CD4-positive, alpha-beta T cell treated with Interleukin-1 beta for 1 hour (primary cell): ENCODE results near the gene EHBP1L1.

Source experiments
- DNase-seq, 2 donors: peaks; one replicate each; pipeline ENCODE4 v3.0.0-alpha.2; 2020 to 2022

Gene EHBP1L1

DNA sequence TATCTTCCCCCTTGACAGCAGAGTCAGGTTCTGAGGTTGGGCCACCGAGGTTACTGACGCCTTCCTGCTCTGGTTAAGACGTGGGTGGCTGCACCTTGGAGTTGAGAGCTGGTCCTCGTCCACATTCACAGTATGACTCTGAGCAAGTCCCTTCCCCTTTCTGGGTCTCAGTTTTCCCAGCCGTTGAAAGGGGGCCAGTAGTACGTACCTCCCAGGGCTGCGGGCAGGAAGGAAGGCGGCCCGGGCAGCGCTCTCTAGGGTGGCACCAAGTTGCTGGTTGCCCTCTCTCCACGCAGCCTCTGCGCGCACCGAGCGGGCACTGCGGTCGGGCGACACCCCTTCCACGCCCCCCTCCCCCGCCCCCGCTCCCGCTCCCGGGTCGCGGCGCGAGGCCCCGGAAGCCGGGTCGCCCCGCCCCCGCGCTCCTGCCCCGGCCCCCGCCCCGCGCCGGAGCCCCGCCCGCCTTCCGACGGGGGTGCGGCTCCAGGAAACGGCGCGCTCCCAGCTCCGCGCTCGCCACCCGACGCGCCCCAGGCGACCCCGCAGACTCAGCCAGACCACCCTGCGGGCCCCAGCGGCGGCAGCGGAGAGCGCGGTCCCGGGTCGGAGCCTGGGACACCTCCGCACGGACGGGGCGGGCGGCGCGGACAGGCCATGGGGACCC lies at the start of gene EHBP1L1:
Gene EHBP1L1 (plus strand): TSS at position 486 of the 664 bp plus-strand sequence. CDS start 250 bp downstream, outside the sequence.
- peak; percentile 86 for DNase-seq

DNA sequence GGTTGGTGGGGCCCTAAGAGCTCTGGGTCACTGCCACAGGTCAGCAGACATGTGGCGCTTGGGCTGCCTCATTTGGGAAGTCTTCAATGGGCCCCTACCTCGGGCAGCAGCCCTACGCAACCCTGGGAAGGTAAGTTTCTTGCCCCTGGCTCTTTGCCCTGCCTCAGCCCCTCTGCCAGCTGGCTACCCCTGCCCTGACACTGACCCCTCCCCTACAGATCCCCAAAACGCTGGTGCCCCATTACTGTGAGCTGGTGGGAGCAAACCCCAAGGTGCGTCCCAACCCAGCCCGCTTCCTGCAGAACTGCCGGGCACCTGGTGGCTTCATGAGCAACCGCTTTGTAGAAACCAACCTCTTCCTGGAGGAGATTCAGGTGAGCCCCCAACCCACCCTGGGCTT lies 49.1 kb upstream of the EHBP1L1 start:
- no peak for DNase-seq

DNA sequence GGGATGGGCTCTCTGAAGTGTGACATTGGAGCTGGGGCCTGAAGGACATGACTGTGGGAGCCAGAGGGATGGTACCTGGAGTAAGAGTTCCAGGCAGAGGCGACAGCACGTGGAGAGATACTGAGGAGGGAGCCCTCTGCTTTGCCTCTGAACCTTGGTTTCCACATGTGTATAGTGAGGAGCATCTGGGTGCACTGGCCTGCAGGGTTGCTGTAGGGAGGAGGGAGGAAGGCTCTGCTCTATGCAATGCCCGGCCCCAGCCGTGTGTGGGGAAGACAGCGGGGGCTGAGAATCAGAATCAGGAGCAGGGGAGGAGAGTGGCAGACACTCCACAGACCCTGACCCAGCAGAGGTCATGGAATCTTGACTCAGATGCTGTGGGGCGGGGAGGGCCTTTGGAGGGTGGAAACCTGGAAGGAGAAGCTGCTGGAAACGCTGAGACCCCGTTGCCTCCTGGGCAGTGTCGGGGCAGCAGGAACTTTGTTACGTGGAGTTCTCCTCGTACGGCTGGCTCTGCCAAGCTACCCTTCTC lies 47.0 kb upstream of the EHBP1L1 start:
- no peak for DNase-seq

DNA sequence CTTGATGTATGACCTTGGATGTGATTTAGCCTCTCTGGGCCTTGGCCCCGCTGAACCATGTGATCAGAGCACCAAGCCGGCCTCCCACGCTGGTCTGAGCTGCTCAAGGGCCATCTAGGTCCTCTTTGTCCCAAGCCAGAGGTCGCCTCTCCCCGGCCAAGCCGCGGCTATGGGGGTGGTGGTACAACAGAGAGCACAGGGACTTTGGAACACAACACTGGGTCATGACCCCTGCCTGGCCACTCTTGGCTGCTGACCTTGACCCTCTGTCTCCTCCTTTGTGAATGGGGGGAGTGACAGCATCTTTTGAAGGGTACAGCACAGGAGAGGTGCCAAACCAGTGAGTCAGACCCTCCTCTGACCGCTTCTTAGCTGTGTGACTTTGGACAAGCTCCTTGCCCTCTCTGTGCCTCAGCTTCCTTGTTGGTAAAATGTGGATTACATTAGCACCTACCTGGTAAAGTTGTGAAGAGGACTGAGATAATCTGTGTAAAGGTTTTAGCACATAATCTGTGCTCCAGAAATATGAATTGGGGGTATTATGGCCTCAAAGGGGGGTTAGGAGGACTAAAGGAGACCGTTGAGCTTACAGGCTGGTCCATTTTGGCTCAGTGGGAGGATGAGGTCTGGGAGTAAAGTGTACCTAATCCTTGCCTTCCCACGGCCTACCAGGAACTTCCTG lies 46.2 kb upstream of the EHBP1L1 start:
- no peak for DNase-seq

DNA sequence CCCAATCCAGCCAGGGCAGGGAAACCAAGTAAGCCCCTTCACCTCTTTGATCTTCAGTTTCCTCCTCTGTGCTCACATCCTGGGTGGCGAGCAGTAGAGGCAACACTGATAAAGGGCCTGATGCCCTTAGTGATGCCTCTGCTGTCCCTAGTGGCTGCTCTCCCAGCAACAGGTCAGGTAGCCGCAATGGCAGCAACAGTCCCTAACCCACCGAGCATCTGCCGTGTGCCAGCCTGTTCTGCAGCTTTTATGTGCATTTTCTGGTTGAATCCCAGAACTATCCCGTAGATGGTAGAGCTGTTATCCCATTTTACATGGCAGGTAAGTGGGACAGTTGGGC lies 45.7 kb upstream of the EHBP1L1 start:
- DNase-seq, result peak; percentile 29 to 37

GRCh38 chr11:65532388-65533064 lies 43.3 kb upstream of the EHBP1L1 start:
- no peak for DNase-seq

DNA sequence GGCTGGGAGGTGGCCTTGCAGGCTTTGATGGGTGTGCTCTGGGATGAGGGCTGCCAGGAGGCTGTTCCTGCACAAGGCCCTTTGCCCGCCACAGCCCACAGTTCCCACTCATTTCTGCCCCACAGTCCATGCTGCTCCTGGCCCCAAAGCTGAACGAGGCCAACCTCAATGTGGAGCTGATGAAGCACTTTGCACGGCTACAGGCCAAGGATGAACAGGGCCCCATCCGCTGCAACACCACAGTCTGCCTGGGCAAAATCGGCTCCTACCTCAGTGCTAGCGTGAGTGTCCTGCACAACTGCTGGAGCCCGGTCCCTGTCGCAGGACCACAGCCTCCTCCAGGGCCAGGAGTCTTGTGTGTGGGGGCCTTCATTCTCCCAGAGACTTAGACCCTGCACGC lies 40.8 kb upstream of the EHBP1L1 start:
- no peak for DNase-seq

GRCh38 chr11:65536412-65537295 lies 39.2 kb upstream of the EHBP1L1 start:
- DNase-seq, result no peak

DNA sequence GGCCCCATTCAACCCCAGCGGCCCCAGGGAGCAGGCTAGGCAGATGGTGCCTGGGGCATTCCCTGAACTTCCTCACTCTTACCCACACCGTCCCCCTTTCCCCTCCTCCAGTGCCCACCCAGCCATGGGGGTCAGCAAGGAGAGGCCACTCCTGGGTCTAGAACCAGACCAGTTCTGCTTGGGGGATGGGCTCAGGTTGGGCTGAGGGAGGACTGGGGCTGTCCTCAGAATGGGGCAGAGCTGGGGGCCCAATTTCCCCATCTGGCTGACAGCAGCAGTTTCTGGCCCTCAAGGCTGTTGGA lies 38.6 kb upstream of the EHBP1L1 start:
- no peak for DNase-seq

- no peak for DNase-seq
Observed at GRCh38 chr11:65537620-65538231, 38.1 kb upstream of the EHBP1L1 start.

DNA sequence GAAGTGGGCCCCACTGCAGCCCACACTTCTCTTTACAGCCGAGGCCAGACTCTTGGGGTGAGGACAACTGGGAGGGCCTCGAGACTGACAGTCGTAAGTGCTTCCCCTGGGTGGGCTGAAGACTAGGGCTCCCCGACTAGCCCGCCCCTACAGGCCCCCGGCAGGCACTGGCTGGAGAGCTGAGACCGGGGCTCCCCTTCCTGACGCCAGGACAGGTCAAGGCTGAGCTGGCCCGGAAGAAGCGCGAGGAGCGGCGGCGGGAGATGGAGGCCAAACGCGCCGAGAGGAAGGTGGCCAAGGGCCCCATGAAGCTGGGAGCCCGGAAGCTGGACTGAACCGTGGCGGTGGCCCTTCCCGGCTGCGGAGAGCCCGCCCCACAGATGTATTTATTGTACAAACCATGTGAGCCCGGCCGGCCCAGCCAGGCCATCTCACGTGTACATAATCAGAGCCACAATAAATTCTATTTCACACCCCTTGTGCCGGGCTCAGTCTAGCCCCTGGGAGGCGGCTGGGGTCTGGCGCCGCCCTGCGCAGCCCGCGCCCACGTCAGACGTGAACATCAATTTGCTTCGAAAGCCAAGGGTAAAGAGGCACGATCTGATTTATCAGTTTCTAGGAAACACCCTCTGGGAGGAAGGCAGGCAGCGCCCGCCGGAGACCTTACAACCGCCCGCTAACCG lies 37.5 kb upstream of the EHBP1L1 start:
- DNase-seq, result no peak

GRCh38 chr11:65538915-65539743 lies 36.7 kb upstream of the EHBP1L1 start:
- no peak for DNase-seq

DNA sequence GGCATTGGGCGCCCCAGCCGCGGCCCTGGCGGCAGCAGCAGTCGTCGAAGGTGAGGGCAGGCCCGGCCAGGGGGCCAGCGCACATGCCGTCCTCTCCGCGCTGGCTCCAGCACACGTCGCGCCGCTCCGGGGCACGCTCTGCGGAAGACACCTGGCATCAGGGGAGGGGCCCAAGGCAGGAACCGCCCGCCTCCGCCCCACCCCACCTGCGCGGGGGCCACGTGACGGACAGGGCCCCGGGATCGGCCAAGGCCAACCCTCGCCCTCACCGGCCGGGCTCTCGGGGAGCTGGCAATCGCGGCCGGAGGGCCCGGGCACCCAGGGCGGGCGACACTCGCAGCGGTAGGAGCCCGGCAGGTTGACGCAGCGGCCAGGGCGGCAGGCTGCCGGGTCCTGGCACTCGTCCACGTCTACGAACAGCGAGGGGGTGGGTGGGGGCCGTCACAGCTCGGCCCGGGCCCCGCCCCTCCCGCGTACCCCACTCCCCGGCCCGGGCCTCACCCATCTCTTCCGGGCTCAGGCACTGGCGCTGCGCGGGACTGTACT lies 36.0 kb upstream of the EHBP1L1 start:
- DNase-seq, result no peak

DNA sequence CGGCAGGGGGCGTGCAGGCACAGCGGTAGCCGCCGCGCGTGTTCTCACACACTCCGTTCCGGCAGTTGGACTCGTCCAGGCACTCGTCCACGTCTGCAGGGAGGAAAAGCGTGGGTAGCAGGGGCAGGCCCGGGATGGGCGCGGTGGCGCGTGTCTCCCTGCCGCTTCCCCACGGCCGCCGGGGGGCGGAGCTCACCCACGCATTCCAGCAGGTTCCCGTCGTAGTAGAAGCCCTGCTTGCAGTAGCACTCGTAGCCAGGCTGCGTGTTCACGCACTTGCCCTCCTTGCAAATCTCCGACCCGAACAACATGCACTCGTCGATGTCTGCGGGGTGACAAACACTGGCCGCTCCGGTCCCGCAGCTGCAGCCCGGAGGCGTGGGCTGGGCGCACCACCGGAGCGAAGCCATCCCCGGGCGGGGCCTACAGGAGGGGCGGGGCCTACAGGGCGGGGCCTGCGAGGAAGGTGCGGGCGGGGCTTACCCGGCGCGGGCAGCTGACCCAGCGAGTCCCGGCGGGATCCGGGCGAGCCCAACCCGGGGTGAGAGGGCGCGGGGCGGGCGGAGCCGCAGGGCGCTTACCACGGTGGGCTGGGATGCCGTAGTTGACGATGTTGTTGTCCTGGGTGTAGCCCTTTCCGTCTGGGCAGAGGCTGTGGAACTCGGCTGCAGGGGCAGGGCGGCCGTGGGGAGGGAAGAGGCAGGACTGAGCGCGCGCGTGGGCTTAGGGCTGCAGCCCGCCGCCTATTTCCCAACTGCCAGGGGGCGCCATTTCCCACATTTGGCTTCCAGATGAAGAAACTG lies 35.4 kb upstream of the EHBP1L1 start:
- DNase-seq, result peak; percentile 87 to 91

DNA sequence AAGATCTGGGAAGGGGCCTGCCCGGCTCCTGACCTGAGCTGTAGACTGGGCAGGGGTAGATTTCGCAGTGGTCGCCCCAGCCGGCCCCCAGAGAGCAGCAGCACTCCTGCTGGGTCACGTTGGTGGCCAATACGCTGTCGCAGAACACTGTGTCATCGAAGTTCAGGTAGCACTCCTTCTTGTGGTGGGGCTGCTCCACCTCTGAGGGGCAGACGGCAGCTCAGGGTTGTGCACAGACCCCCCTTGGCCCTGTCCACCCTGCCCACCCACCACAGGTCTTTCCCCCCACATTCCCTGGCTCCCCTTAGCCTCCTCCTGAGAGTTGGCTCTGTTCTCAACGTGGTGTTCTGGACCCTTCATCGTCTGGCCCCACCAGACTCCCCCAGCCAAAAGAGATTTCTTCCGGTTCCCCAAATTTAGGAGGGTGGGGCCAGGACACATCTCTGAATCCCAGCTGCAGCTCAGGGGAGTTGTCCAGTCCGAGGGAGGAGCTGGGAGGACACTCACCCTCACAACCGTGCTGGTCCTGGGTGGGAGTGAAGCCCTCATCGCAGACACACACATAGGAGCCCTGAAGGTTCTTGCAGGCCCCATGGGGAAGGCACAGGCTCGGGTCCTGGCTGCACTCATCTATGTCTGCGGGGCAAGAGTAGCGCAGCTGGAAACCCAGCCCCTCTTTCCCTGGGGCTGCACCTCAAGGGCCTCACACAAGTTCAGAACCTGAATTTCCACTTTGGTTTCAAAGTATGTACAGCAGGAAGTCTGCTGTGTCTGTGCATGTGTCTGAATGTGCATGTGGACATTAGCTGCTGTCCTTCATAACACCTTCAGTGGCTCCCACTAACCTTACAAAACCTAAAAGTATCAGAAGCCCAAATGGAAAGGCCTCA lies 34.5 kb upstream of the EHBP1L1 start:
- DNase-seq, result no peak

DNA sequence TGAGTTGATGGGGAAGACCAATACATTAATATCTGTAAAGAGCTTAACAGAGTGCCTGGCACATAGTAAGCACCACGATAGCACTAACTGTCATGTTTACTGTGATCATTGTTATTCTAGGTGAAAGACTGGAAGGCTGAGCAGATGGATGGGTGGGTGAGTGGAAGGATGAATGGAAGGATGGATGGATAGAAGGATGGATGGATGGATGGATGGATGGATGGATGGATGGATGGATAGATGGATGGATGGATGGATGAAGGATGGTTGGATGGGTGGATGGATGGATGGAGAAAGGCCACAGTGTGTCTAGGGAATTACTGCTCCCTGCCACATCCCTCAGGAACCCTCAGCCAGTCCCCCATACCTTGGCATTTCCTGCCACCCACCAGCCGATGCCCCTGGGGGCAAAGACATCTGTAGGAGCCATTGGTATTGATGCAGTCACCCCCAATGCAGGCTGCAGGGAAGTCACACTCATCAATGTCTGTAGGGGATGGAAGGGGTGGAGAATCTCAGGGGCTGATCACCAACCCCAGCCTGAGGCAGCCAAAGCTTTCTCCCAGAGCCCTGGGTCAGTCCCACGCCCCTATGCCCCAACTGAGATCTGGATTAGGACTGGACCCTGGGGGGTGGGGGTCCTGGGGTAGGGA lies 33.0 kb upstream of the EHBP1L1 start:
- DNase-seq, result no peak

DNA sequence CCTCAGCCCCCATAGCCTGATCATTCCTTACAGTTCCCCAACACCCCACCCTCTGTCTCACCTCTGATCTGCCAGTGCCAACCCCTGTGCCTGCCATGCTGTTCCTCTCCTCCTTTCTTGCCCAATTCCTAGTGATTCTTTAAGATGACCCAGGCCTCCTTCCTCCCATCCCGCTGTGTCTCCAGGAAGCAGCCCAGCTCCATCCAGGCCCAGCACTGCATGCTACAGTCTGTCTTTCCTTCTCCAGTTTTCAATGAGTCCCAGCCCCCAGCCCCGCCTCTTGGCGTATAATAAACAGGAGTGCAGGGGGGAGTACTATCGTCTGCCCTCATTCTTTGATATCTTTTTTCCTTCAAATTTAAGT lies 30.0 kb upstream of the EHBP1L1 start:
- no peak for DNase-seq

DNA sequence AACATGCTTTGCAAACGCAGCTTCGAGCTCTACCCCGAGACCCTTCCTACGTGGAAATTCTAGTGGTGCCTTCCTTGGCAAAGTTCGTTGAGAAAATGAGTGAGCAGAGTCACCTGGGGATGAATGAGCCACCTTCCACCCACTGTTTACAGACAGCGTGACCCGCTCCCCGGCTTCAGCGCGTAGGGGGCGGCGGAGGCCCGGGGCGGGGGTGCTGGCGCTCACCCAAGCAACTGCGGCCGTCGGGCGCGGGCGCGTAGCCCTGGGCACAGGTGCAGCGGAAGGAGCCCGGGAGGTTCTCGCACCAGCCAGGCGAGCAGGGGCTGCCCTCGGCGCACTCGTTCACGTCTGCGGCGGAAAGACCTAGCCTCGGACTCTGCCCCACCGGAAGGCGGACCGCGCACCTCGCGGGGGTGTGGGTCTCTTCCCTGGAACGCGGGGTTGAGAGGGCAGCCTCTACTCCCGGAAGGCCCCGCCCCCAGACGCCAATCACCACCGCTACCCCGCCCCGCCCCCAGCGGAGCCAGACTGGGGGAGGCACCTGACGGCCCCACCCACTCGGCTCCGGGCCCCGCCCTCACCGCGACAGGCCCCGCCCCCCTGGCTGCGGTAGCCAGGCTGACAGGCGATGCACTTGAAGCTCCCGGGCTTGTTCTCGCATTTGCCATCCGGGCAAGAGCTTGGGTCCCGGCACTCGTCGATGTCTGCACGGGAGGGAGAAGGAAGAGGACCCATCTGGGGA lies 29.5 kb upstream of the EHBP1L1 start:
- DNase-seq, result peak; percentile 97 to 98
